Measurements from ENCODE around the gene PCSK1.
"Not testable (repeated sequence)": the region's sequence is repeated elsewhere in the genome, so short reads cannot be mapped to it uniquely, and the experiment has no call there.

The PCSK1 gene

GRCh38 chr5:96372726-96373380 lies 60.2 kb downstream of the PCSK1 start:
- DNase-seq = no peak
- TF ChIP-seq POLR2A (IDR thresholded peaks at IDR 0.05; ENCODE audit: low read length) = no peak
- TF ChIP-seq GATA1 (IDR thresholded peaks at IDR 0.05; ENCODE audit: low read depth, low read length) = no peak

DNA sequence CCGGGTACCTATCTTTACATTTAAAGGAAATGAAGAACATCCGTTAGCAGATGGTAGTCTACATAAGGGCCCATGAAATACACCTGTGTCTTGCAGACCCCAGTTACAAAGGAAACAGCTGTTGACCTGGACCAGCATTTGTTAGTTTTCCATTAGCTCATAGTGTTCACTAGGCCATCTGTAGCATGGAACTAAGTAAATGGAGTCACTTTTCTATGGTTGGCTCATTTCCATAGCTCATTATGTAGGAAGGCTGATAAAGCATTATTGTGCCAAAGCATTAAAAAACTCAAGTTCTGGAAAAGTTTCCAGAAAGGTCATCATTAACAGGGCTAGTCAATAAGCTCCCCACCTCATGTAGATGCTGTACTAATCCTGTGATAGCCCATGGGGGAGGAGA lies 62.1 kb downstream of the PCSK1 start:
- no peak for TF ChIP-seq POLR2A (IDR thresholded peaks at IDR 0.05; ENCODE audit: low read length)
- DNase-seq = no peak

GRCh38 chr5:96367337-96367736 lies 65.7 kb downstream of the PCSK1 start:
- DNase-seq = not testable (repeated sequence)

- DNase-seq = no peak
- TF ChIP-seq POLR2A (IDR thresholded peaks at IDR 0.05; ENCODE audit: low read length) = no peak
- TF ChIP-seq GATA1 (IDR thresholded peaks at IDR 0.05; ENCODE audit: low read depth, low read length) = no peak
Observed at GRCh38 chr5:96354237-96354636, 78.8 kb downstream of the PCSK1 start.

GRCh38 chr5:96353220-96353619 lies 79.8 kb downstream of the PCSK1 start:
- TF ChIP-seq POLR2A (IDR thresholded peaks at IDR 0.05; ENCODE audit: low read length) = no peak
- no peak for TF ChIP-seq GATA1 (IDR thresholded peaks at IDR 0.05; ENCODE audit: low read depth, low read length)
- DNase-seq = no peak

- no peak for DNase-seq
- TF ChIP-seq GATA1 (IDR thresholded peaks at IDR 0.05; ENCODE audit: low read depth, low read length) (no peak), POLR2A (IDR thresholded peaks at IDR 0.05; ENCODE audit: low read length) (no peak)
Observed at GRCh38 chr5:96350678-96351077, 82.4 kb downstream of the PCSK1 start.

DNA sequence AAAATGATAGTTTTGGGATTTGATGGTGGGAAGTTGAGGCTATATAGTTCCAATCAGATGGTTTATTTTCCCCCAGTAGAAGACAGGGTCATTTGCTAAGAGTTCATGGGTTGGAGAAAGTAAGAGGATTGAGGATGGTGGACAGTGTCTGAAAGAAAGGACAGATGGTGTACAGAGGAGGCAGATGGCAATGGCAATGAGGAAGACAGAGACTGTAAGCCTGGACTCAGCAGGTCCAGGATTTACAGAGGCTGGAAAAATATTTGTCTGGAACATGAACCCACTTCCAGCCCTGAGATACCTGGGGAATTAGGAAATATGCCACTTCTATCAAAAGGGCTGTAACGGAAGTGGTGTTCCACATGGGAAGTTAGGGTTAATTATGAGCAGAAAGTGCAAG lies 84.5 kb downstream of the PCSK1 start:
- TF ChIP-seq POLR2A (IDR thresholded peaks at IDR 0.05; ENCODE audit: low read length) (no peak), GATA1 (IDR thresholded peaks at IDR 0.05; ENCODE audit: low read depth, low read length) (no peak)

GRCh38 chr5:96347502-96348292 lies 85.4 kb downstream of the PCSK1 start:
- TF ChIP-seq GATA1 (IDR thresholded peaks at IDR 0.05; ENCODE audit: low read depth, low read length) (no peak), POLR2A (IDR thresholded peaks at IDR 0.05; ENCODE audit: low read length) (no peak)
- no peak for DNase-seq

More for the DNA sequence above, 84.5 kb downstream of the PCSK1 start:
- DNase-seq = no peak

DNA sequence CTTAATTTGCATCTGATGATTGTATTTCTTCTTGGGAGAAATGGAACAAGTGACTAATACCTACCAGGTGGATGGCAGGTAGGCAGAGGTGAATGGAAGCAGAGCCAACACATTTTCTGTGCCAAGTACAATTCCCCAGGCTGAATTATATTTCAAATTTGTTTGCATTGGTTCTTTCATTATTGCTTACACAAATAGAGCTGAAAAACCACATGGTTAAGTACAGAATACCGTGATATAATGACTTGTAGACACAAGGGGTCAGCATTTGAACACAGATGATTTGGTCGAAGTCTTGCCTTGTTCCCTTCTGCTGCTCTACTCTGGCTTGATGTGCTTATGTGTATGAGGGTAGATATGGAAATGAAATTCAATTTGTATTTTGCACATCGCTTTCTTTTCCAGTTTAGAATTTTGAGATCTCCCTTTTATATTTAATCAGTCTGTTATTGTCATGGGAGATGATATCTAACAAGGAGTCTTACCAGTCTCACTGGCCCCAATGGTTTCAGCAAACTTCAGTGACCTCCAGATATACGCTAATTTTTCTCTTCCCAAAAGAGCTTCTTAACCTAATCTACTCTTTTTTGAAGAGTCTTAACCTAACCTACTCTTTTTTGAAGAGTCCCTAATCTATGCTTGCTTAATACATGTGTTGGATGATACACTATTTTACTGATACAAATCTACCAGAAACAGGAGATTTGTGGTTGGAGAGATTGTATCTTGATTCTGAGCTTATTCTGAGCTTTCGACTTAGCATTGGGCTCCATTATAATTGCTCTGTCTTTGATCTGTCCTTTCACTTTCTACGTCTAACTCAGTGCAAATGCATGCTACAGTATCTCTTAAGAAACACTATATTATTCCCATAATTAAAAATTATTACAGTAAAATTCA lies 88.1 kb downstream of the PCSK1 start:
- no peak for TF ChIP-seq POLR2A (IDR thresholded peaks at IDR 0.05; ENCODE audit: low read length)
- TF ChIP-seq GATA1 (IDR thresholded peaks at IDR 0.05; ENCODE audit: low read depth, low read length) = no peak
- DNase-seq = peak; percentile 70 to 78

DNA sequence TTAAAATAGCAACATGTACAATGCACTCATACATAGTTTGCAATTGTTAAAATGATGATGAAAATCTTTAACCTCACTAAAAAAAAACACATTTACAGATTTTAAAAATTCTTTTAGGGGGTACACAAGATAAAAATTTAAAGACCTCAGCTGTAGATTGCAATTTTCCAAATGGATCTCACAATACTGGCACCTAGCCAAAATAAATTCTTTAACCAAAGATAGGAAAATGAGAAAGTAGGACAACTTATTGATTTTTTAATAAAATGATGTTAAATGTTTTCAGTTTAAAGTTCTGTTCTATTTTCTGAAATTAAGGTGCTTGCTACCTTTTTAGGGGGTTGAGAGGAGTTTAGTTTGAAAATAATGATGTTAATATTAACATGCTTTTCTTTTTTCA lies 90.0 kb downstream of the PCSK1 start:
- no peak for TF ChIP-seq POLR2A (IDR thresholded peaks at IDR 0.05; ENCODE audit: low read length)
- TF ChIP-seq GATA1 (IDR thresholded peaks at IDR 0.05; ENCODE audit: low read depth, low read length) = no peak
- no peak for DNase-seq

- no peak for DNase-seq
Observed at GRCh38 chr5:96342581-96342980, 90.5 kb downstream of the PCSK1 start.

More at GRCh38 chr5:96342581-96342980, 90.5 kb downstream of the PCSK1 start:
- TF ChIP-seq POLR2A (IDR thresholded peaks at IDR 0.05; ENCODE audit: low read length) = no peak
- no peak for TF ChIP-seq GATA1 (IDR thresholded peaks at IDR 0.05; ENCODE audit: low read depth, low read length)

Measured in erythroblast (primary cell).